Cortex of kidney (tissue), 1 donor: Measurements from ENCODE around the gene CAPN11.
"Not testable (repeated sequence)": the region's sequence is repeated elsewhere in the genome, so short reads cannot be mapped to it uniquely, and the experiment has no call there.

Source experiments
- DNase-seq: peaks from one replicate; lab custom pipeline; 2025; lab: John Stamatoyannopoulos, UW

CAPN11 gene

GRCh38 chr6:44131892-44132291, 26.7 kb upstream of the CAPN11 start:
- no peak for DNase-seq

- no peak for DNase-seq
Observed at GRCh38 chr6:44132476-44132875, 26.1 kb upstream of the CAPN11 start.

- DNase-seq = no peak
Observed at GRCh38 chr6:44133003-44133931, 25.4 kb upstream of the CAPN11 start.

GRCh38 chr6:44133981-44134711, 24.5 kb upstream of the CAPN11 start:
- no peak for DNase-seq

DNA sequence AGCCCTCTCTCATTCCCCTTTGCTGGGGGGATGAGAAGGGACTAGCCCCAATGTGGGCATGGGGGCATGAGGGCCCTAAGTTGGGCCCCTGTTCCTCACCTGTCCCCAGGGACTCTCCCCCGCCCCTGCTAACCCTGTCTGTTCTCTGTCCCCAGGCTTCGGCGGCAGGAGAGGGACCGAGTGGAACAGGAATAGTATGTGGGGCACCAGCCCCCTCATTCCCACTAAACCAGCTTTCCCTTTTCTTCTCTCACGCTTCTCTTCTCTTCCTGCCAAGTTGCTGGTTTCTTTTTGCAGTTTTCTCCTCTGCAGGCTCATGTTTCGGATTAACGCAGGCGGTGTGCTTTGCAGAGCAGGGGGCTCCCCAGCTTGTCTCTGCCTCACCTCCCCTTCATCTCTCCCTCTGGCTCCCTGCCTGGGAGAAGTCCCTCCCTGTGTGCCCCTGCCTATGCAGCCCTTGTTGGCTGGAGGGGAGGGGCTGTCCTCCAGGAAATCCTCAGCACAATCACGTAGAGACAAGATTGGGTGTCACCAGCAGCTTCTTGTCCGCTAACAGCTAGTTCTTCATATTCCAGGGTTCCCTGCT, 23.4 kb upstream of the CAPN11 start:
- DNase-seq = no peak

- no peak for DNase-seq
Observed at GRCh38 chr6:44135875-44136274, 22.7 kb upstream of the CAPN11 start.

- no peak for DNase-seq
Observed at GRCh38 chr6:44138717-44139350, 19.8 kb upstream of the CAPN11 start.

DNA sequence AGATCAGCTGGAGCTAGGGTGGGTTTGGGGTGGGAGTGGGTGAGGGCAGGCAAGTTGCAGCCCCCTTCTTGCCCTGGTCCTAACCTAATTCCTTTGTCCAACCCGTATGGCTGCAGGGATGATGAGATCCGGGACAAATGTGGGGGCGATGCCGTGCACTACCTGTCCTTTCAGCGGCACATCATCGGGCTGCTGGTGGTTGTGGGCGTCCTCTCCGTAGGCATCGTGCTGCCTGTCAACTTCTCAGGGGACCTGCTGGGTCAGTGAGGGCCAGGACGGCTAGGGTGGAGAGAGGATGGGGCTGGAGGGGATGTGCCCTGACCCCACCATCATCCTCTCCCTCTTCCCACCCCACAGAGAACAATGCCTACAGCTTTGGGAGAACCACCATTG, 19.3 kb upstream of the CAPN11 start:
- DNase-seq = no peak

DNA sequence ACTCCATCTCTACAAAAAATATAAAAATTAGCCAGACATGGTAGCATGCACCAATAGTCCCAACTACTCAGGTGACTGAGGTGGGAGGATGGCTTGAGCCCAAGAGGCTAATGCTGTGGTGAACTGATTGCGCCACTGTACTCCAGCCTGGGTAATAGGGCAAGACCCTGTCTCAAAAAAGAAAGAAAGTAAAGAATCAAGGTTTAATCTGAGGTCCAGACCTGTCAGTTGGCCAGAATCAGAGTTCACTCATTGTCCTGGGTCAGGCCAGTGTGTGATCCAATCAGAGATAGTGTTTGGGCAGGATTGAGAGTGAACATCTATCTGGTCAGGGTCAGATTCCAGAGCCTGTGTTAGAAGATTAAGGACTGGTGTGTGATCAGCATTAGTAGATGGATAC, 15.8 kb upstream of the CAPN11 start:
- DNase-seq = no peak

- DNase-seq = no peak
Observed at GRCh38 chr6:44143731-44144130, 14.9 kb upstream of the CAPN11 start.

GRCh38 chr6:44144536-44144935, 14.1 kb upstream of the CAPN11 start:
- not testable (repeated sequence) for DNase-seq

DNA sequence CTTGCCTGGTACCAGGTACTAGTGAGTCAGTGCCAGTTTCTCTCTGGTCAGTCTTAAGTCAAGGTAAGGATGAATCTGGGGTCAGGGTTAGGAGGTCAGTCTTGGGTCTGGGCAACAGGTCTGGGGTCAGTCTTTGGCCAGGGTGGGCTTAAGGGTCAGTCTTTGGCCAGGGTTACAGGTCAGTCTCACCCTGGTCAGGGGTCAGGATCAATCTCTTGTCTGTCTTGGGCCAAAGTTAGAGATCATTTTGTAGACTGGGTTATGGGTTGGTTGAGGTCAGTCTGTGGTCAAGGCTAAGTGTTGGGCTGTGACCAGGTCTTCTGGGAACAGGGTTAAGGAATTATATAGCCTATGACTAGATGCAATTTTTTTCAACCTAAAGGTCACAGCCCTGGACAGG, 12.8 kb upstream of the CAPN11 start:
- no peak for DNase-seq

GRCh38 chr6:44146685-44147084, 11.9 kb upstream of the CAPN11 start:
- no peak for DNase-seq

- no peak for DNase-seq
Observed at GRCh38 chr6:44147256-44147655, 11.4 kb upstream of the CAPN11 start.

DNA sequence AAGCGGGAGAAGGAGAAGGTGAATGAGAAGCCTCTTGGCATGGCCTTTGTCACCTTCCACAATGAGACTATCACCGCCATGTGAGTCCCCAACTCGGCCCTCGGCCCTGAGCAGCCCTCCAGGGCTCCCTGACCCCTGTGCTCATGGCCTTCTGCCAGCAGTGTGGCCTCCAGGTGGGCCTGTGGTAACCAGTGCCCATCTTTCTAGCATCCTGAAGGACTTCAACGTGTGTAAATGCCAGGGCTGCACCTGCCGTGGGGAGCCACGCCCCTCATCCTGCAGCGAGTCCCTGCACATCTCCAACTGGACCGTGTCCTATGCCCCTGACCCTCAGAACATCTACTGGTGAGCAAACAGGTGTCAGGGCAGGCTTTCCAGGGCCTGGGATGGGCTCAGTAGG, 10.3 kb upstream of the CAPN11 start:
- DNase-seq = no peak

DNA sequence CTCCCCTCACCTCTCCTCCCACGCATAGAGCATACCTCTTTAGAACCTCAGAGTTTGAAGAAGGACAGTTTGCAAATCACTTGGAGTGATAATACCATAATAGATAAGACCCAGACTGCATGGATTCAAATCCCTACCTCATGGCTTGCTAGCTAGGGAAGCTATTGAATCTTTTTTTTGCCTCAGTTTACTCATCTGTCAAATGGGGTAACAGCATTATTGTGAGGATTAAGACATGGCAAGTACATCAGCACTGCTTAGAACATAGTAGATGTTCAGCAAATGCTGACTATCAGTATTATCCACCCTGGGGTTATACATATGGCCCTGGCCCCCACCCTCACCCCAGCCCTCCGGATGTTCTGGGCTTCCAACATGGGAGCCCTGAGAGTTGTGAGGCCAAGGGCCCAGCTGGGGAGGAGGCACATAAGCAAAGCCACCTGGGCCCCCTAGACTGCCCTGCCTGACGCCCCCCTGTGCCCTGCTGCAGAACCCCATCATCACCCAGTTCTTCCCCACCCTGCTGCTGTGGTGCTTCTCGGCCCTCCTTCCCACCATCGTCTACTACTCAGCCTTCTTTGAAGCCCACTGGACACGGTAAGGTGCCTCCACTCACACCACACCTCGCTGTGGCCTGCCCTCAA, 9.1 kb upstream of the CAPN11 start:
- DNase-seq = no peak

GRCh38 chr6:44150317-44150917, 8.2 kb upstream of the CAPN11 start:
- DNase-seq = no peak

GRCh38 chr6:44151348-44152108, 7.1 kb upstream of the CAPN11 start:
- DNase-seq = peak; percentile 22

DNA sequence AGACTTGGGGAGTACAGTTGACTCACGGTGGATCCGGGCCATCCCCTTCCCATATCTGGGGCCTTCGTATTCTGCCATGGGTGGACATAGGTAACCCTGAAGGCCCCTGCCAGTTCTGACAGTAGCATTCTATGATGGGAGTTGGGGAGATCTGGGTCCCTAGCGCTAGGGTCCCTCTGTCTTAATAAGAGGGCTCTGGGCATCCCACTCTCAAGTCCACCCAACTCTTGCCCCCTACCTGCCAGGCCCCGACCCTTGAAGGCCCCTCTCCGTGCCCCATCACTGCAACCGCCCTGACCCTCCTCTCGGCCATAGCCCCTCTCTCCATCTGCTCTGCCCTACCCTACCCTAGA, 6.5 kb upstream of the CAPN11 start:
- DNase-seq = no peak

- DNase-seq = no peak
Observed at GRCh38 chr6:44152533-44152932, 6.1 kb upstream of the CAPN11 start.

DNA sequence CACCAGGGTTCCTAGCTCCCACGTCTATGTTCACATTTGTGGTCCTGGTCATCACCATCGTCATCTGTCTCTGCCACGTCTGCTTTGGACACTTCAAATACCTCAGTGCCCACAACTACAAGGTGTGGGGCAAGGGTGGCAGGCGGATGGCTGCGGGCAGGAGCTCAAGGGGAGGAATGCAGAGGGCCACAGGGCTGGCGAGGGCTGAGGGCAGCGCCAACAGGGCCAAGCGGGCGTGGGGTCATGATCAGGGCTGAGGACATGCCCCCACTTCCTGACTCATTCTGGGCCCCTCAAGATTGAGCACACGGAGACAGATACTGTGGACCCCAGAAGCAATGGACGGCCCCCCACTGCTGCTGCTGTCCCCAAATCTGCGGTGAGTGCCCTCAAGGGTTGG, 4.6 kb upstream of the CAPN11 start:
- no peak for DNase-seq
